ENCODE data around the gene KCNRG.
"Not testable (repeated sequence)": the region's sequence is repeated elsewhere in the genome, so short reads cannot be mapped to it uniquely, and the experiment has no call there.

Gene KCNRG

DNA sequence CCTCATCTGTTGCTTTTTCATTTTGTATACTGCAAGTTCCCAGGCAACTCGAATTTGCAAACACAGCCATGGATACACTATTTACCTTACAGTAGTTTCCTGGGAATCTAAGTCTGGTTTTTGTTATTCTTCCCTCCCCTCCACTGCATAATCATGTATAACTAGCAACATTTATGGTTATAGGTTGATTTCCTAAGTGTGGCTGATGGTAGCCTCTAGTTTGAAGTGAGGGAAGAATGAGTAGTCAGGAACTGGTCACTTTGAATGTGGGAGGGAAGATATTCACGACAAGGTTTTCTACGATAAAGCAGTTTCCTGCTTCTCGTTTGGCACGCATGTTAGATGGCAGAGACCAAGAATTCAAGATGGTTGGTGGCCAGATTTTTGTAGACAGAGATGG lies at the start of gene KCNRG:
Gene KCNRG, plus strand, starts transcription at position 187 of the 400 bp plus-strand sequence. Its CDS starts 50 bp downstream, at position 237.
- DNase-seq, result peak; percentile 40

DNA sequence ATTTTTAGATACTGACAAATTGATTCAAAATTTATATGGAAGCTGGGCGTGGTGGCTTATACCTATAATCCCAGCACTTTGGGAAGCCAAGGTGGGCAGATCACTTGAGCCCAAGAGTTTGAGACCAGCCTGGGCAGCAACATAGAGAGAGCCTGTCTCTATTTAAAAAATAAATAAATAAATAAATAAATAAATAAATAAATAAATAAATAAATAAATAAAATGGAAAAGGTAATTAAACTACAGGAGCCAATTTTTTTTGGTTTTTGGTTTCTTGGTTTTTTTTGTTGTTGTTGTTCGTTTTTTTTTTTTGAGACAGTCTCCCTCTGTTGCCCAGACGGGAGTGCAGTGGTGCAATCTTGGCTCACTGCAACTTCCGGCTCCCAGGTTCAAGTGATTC lies 47.8 kb upstream of the KCNRG start:
- no peak for DNase-seq

- DNase-seq, result no peak
These were observed 42.5 kb upstream of the KCNRG start for GRCh38 chr13:49972709-49973108.

DNA sequence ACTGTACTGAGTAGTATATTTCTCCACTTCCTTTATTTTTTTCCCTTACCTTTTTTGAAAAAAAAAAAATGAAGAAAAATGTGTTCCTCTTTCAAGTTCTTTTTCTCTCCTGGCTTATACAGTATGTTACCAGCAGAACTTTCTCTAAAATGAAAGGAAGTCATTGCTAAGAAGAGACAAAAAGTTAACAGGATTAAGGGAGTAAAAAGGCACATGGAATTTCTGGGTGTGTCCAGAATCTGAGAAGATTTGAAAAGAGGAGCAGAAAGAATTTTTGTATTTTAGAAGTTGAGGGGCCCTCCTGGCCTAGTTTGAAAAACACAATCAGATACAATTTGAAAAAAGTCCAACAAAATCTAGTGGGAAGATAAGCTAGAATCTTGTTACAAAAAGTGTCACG lies 39.4 kb upstream of the KCNRG start:
- no peak for DNase-seq

DNA sequence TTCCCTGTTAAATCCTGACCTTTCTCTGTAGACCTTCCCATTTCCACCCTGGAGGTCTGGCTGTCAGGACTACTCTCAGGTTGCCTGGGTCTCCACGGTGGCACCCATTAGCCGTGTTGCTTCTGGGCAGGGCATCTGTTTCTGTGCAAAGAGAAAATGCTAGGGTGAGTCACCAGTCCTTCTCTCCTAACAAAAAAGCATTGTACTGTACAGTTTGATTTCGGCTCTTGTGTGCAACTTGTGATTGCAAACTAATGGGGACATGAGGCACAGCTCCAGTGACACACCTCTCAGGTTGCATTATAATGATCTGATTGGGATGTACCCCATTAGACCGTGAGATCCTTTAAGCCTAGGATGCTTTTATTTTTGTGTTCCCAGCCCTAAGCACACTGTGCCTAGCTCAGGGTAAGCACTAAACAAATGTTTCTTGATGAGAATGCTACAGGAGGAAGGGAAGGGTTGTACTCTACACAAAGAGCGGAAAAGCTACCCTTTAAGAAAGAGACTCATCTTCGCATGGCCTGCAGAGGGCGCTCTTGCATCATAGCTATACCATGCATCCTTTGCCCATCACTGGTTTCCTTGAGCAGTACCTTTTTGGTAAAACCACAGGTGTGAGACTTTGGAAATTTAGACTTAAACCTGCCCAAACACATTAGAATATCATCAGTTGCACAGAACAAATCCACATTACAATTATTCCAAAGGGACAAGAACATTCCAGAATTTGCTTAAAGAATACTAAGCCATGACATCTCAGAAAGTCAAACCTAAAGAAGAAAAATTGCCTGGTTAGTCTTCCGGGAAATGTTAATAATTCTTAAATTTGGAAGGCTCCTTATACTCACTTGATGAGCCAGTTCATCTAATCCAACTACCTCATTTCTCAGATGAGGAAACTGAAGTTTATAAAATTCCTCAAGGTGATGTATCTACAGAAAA lies 38.7 kb upstream of the KCNRG start:
- DNase-seq, result peak; percentile 95

- no peak for DNase-seq
These were observed 37.3 kb upstream of the KCNRG start for GRCh38 chr13:49977992-49978391.

DNA sequence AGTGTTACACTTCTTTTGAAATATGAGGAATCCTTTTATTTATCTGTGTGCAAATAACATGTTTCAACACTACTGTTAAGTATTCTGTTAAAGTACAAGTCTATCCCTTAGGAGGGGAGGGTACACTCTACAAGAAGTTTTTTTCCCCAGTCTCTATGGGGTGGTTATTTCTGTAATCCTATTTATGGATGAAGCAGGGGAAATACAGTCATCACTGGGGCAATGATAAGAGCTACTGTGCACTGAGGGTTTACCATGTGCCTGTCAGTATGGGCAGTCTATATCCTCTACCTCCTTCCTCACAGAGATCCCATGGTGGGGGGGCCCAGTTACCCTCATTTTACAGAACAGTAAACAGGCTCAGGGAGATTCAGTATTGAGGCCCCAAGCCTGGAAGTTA lies 35.0 kb upstream of the KCNRG start:
- DNase-seq, result peak; percentile 34

GRCh38 chr13:49985129-49985528 lies 30.1 kb upstream of the KCNRG start:
- DNase-seq, result no peak

DNA sequence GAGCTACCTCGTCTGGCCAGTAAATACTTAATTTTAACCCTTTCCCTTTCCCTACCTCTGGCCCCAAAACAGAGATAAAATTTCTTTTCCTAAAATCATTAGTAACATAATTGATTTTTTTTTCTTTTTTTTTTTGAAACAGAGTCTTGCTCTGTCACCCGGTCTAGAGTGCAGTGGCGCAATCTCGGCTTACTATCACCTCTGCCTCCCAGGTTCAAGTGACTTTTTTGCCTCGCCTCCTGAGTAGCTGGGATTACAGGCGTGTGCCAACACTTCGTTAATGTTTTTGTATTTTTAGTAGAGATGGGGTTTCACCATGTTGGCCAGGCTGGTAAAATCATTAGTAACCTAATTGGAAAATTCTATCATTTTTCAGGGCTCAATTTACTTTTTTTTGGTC lies 28.8 kb upstream of the KCNRG start:
- no peak for DNase-seq

- not testable (repeated sequence) for DNase-seq
These were observed 24.6 kb upstream of the KCNRG start for GRCh38 chr13:49990612-49991011.

- DNase-seq, result no peak
These were observed 22.1 kb upstream of the KCNRG start for GRCh38 chr13:49993111-49993510.

DNA sequence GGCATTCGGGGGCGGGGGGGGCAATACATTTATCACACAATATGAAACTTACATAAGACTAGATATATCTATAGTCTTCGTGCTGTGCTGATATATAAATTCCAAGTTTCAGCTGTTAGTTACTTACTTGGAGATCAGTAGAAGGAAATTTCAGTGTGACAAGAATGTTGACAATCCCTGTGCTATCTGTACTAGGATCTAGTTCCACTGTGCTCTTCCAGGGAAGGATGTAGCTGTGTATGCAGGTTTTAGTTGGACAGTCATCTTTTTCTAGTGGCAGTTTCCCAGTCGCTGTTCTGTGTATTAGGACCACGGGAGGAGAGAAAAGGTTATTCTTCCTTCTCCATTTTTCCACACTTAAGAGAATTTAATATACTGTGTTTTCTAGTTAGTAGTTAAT lies 21.6 kb upstream of the KCNRG start:
- no peak for DNase-seq

DNA sequence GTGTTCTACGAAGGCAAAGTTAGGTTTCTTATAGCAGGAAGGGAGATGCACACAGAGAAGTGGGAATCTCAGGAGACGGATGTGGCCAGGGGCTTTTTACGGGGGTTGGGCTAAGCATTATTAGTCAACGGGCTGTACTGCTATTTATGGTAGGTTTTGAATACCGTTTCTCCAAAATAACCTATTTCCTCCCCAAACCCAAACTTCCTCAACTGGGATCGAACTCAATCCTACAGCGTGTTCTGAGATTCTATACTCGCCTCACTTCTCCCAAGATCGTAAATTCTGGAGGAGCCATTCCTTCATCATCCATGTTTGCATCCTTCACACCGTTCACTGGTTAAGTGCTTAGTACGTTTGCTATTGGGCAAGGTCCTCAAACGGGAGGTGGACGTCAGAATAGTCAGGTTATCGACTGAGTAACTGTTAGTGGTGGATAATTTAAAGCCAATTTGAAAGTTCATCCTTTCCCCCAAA lies 19.6 kb upstream of the KCNRG start:
- peak; percentile 64 for DNase-seq

GRCh38 chr13:49996161-49996915 lies 18.9 kb upstream of the KCNRG start:
- peak; percentile 96 for DNase-seq

DNA sequence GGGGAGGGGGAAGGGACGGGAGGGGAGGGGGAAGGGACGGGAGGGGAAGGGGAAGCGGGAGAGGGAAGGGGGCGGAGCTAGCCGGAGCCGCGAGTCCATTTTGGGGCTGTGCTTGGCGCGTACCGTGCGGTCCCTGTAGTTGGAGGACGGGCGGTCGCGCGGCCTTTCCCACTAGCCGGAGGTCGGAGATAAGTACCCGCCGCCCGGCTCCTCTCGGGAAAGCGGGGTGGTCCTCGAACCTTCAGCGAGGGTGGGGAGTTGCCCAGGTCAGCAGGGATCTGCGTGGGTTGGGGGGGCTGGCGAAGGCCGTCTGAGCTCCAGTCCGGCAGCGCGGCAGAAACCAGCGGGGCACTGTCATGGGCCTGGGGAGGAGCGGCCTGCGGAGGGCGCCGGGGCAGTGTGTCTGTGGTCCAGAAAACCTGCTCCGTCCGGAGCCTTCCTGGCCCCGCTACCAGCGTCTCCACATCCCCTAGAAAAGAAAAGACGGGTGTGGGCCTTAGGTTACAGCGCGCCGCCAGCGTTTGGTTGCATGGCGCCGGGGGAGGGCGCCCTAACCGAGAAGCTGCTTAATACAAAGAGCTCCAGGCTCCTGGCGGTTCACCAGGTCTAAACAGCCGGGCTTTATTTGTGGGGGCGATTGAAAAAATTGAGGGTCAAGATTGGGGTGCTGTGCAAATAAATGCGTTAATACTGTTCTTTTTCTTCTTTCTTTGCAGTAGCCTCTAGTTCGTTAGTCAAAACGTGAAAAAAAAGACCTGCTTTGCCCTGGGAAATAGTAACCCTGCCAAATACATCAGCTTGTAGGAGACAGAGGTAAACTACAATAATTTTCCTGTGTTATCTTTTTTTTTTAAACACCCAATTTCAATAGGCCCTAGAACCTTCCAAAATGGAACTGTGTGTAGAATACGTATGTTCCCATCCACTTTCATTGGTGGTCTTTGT lies 18.0 kb upstream of the KCNRG start, which contains the start of gene TRIM13:
Gene TRIM13, plus strand, starts transcription at position 92 of the 945 bp plus-strand sequence. CDS start 14,899 bp downstream, outside the sequence.
- DNase-seq, result peak; percentile 96

GRCh38 chr13:49997955-49998354 lies 17.3 kb upstream of the KCNRG start:
- DNase-seq, result peak; percentile 32

- no peak for DNase-seq
These were observed 16.3 kb upstream of the KCNRG start for GRCh38 chr13:49998714-49999624.

DNA sequence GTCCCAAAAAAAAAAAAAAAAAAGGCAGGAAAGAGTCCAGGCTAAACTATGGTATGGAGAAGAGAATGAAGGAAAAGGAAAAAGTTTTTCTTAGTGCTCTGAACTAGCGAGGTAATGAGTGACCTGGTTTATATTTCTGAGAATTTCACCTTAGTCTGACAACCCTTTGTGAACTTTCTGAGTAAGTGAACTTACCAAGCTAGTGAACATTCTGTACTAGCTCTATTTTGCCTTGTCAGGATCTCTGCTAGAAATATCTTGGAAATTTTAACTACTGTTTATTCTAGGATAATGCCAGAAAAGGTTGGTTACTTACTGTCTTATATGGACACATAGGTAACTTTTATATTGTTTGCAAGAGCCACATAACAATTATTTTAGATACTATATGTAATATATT lies 14.0 kb upstream of the KCNRG start:
- no peak for DNase-seq

DNA sequence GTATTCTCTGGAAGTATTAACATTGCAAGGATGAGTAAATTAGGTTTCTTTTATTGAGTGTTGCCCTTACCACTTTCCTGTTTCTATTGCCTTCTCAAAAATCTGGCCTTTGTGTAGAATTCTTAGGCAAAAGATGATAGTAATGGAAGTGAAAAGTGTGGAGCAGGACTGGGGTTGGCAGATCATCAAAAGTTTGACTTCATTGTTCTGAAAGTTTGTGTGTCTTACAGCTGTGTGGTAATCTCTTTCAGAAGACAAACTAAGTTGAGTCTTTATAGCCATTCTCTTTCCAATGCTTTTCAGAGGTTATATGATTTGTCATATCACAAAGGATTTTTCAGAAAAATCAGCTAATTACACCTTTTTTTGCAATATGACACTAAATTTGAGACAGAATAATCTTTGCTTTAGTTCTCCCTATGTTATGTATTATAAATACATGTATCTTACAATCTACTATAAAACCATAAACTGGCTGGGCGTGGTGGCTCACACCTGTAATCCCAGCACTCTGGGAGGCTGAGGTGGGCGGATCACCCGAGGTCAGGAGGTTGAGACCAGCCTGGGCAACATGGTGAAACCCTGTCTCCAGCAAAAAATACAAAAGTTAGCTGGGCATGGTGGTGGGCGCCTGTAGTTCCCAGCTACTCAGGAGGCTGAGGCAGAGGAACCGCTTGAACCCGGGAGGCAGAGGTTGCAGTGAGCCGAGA lies 8.7 kb upstream of the KCNRG start:
- DNase-seq, result no peak

- no peak for DNase-seq
These were observed 3.8 kb upstream of the KCNRG start for GRCh38 chr13:50011461-50011860.
